ENCODE results near the gene BSN. TPM values are rescaled to one million over a fixed set of nuclear protein-coding genes. Genes with fewer than 3 reads are reported as not detected.

BSN gene
- total RNA-seq, 1 experiment from 2014 or later: 0.92 TPM

GRCh38 chr3:49657208-49657915 lies 103.1 kb downstream of the BSN start:
- CTCF ChIA-PET: no interaction called here
- intact Hi-C loops (cut with micrococcal nuclease; ENCODE audit: unreplicated experiment): no loop called here
- DNase-seq: no peak
- Mint-ChIP-seq H3K27ac (ENCODE audit: unreplicated experiment) (no peak overlapping the region), H3K27me3 (ENCODE audit: unreplicated experiment) (peaks cover 27% of the 10 kb centered on the region), H3K36me3 (ENCODE audit: insufficient read depth, unreplicated experiment) (peaks cover 10% of the 10 kb centered on the region), H3K9me3 (ENCODE audit: low read depth, unreplicated experiment) (no peaks in the 10 kb centered on the region), H3K4me3 (ENCODE audit: low read depth, unreplicated experiment) (no peak overlapping the region), H3K4me1 (ENCODE audit: low read depth, unreplicated experiment) (no peaks in the 10 kb centered on the region)
- BruUV-seq (replicated peaks): no TSS peak
- no peak for TF ChIP-seq CTCF (IDR thresholded peaks at IDR 0.05; ENCODE audit: unreplicated experiment)

GRCh38 chr3:49658711-49659110 lies 104.4 kb downstream of the BSN start:
- Mint-ChIP-seq H3K36me3 (ENCODE audit: insufficient read depth, unreplicated experiment) (peaks cover 10% of the 10 kb centered on the region), H3K27ac (ENCODE audit: unreplicated experiment) (no peak overlapping the region), H3K4me3 (ENCODE audit: low read depth, unreplicated experiment) (no peak overlapping the region), H3K9me3 (ENCODE audit: low read depth, unreplicated experiment) (no peaks in the 10 kb centered on the region), H3K4me1 (ENCODE audit: low read depth, unreplicated experiment) (no peaks in the 10 kb centered on the region), H3K27me3 (ENCODE audit: unreplicated experiment) (peaks cover 27% of the 10 kb centered on the region)
- intact Hi-C loops (cut with micrococcal nuclease; ENCODE audit: unreplicated experiment): no loop called here
- no peak for DNase-seq
- no peak for TF ChIP-seq CTCF (IDR thresholded peaks at IDR 0.05; ENCODE audit: unreplicated experiment)
- CTCF ChIA-PET: no interaction called here
- BruUV-seq (replicated peaks): no TSS peak

- no peak for DNase-seq
- BruUV-seq (replicated peaks): no TSS peak
- H3K4me1 Mint-ChIP-seq (ENCODE audit: low read depth, unreplicated experiment): no peaks in the 10 kb centered on the region
- no peak overlapping the region for H3K27ac Mint-ChIP-seq (ENCODE audit: unreplicated experiment)
- no peak for TF ChIP-seq CTCF (IDR thresholded peaks at IDR 0.05; ENCODE audit: unreplicated experiment)
- peaks cover 10% of the 10 kb centered on the region for H3K36me3 Mint-ChIP-seq (ENCODE audit: insufficient read depth, unreplicated experiment)
- peaks cover 27% of the 10 kb centered on the region for H3K27me3 Mint-ChIP-seq (ENCODE audit: unreplicated experiment)
- no peak overlapping the region for H3K4me3 Mint-ChIP-seq (ENCODE audit: low read depth, unreplicated experiment)
- intact Hi-C loops (cut with micrococcal nuclease; ENCODE audit: unreplicated experiment): no loop called here
- H3K9me3 Mint-ChIP-seq (ENCODE audit: low read depth, unreplicated experiment): no peaks in the 10 kb centered on the region
- CTCF ChIA-PET: no interaction called here
These were observed 105.5 kb downstream of the BSN start for GRCh38 chr3:49659756-49660155.

- no TSS peak for BruUV-seq (replicated peaks)
- Mint-ChIP-seq H3K4me3 (ENCODE audit: low read depth, unreplicated experiment) (no peak overlapping the region), H3K27me3 (ENCODE audit: unreplicated experiment) (peaks cover 27% of the 10 kb centered on the region), H3K27ac (ENCODE audit: unreplicated experiment) (no peak overlapping the region), H3K4me1 (ENCODE audit: low read depth, unreplicated experiment) (no peaks in the 10 kb centered on the region), H3K9me3 (ENCODE audit: low read depth, unreplicated experiment) (no peaks in the 10 kb centered on the region), H3K36me3 (ENCODE audit: insufficient read depth, unreplicated experiment) (peaks cover 10% of the 10 kb centered on the region)
- intact Hi-C loops (cut with micrococcal nuclease; ENCODE audit: unreplicated experiment): no loop called here
- DNase-seq: peak; percentile 14
- TF ChIP-seq CTCF (IDR thresholded peaks at IDR 0.05; ENCODE audit: unreplicated experiment): no peak
- CTCF ChIA-PET: no interaction called here
These were observed 107.0 kb downstream of the BSN start for GRCh38 chr3:49661281-49661680.
